H9 (cell line): ENCODE results near the gene PCYT2. TPM values are rescaled to one million over a fixed set of nuclear protein-coding genes. Genes with fewer than 3 reads are reported as not detected.

Experiments used
- DNase-seq: peaks from one replicate; pipeline ENCODE4 v3.0.0-alpha.2; 2017
- H2AFZ ChIP-seq: one replicate; pipeline ENCODE4 v1.6.1; 2013; ENCODE audit warnings: mild to moderate bottlenecking, low read length, control low read depth, moderate library complexity
- H2AK5ac ChIP-seq: 2 replicates; pipeline ENCODE4 v1.6.1; 2013; ENCODE audit warnings: low read length, control low read depth, mixed read lengths; ENCODE audit not compliant: insufficient read length
- H2BK120ac ChIP-seq: one replicate; pipeline ENCODE4 v1.6.1; 2013; ENCODE audit warnings: low read depth, mild to moderate bottlenecking, low read length, control low read depth, inconsistent platforms; ENCODE audit not compliant: poor library complexity, severe bottlenecking
- H2BK12ac ChIP-seq: 2 replicates; pipeline ENCODE4 v1.6.1; 2013; ENCODE audit warnings: low read length, control low read depth, mixed read lengths, low read depth; ENCODE audit not compliant: insufficient read length
- H2BK15ac ChIP-seq: 2 replicates; pipeline ENCODE4 v1.6.1; 2013; ENCODE audit warnings: low read depth, low read length, control low read depth
- H2BK20ac ChIP-seq: one replicate; pipeline ENCODE4 v1.6.1; 2013; ENCODE audit warnings: low read depth, mild to moderate bottlenecking, low read length, control low read depth, inconsistent platforms; ENCODE audit not compliant: poor library complexity, severe bottlenecking
- H2BK5ac ChIP-seq: 2 replicates; pipeline ENCODE4 v1.6.1; 2013; ENCODE audit warnings: low read length, control low read depth, mixed read lengths; ENCODE audit not compliant: insufficient read length
- H3K14ac ChIP-seq: 2 replicates; pipeline ENCODE4 v1.6.1; 2013; ENCODE audit warnings: low read length, control low read depth; ENCODE audit not compliant: insufficient read depth
- H3K18ac ChIP-seq: 2 replicates; pipeline ENCODE4 v1.6.1; 2013; ENCODE audit warnings: low read depth, mild to moderate bottlenecking, mixed read lengths, low read length, control low read depth; ENCODE audit not compliant: insufficient read length
- H3K23ac ChIP-seq: 2 replicates; pipeline ENCODE4 v1.6.1; 2013; ENCODE audit warnings: low read length, control low read depth, mixed read lengths, low read depth; ENCODE audit not compliant: insufficient read length
- H3K23me2 ChIP-seq: 2 replicates; pipeline ENCODE4 v1.6.1; 2013; ENCODE audit warnings: low read depth, mild to moderate bottlenecking, mixed read lengths, low read length, control low read depth; ENCODE audit not compliant: insufficient read length, poor library complexity, severe bottlenecking
- H3K27ac ChIP-seq: 2 replicates; pipeline ENCODE4 v1.5.1; 2013; ENCODE audit warnings: low read length, control low read depth, mixed read lengths, low read depth; ENCODE audit not compliant: insufficient read length
- H3K27me3 ChIP-seq: 2 replicates; pipeline ENCODE4 v1.6.1; 2013; ENCODE audit warnings: low read length, control low read depth, inconsistent platforms; ENCODE audit not compliant: insufficient read depth
- H3K4ac ChIP-seq: 2 replicates; pipeline ENCODE4 v1.6.1; 2013; ENCODE audit warnings: low read depth, mild to moderate bottlenecking, control low read depth, inconsistent platforms, low read length, moderate library complexity
- H3K4me1 ChIP-seq: 2 replicates; pipeline ENCODE4 v1.6.1; 2013; ENCODE audit warnings: low read length, control low read depth, inconsistent platforms; ENCODE audit not compliant: insufficient read depth
- H3K4me2 ChIP-seq: 2 replicates; pipeline ENCODE4 v1.6.1; 2013; ENCODE audit warnings: low read length, control low read depth, mixed read lengths; ENCODE audit not compliant: insufficient read length, insufficient read depth
- H3K56ac ChIP-seq: 2 replicates; pipeline ENCODE4 v1.6.1; 2013; ENCODE audit warnings: low read depth, mild to moderate bottlenecking, mixed read lengths, low read length, control low read depth; ENCODE audit not compliant: insufficient read length
- H3K79me1 ChIP-seq: 2 replicates; pipeline ENCODE4 v1.6.1; 2013; ENCODE audit warnings: low read depth, mild to moderate bottlenecking, moderate library complexity, low read length, control low read depth, inconsistent platforms; ENCODE audit not compliant: insufficient read depth, poor library complexity, severe bottlenecking
- H3K79me2 ChIP-seq: 2 replicates; pipeline ENCODE4 v1.6.1; 2013; ENCODE audit warnings: low read length, control low read depth, inconsistent platforms; ENCODE audit not compliant: insufficient read depth
- H3K9ac ChIP-seq: 2 replicates; pipeline ENCODE4 v1.6.1; 2013; ENCODE audit warnings: low read length, control low read depth, mixed read lengths; ENCODE audit not compliant: insufficient read length; ENCODE audit errors: extremely low read depth
- H3K9me3 ChIP-seq: one replicate; pipeline ENCODE4 v1.6.1; 2013; ENCODE audit warnings: low read depth, low read length, inconsistent platforms; ENCODE audit not compliant: control insufficient read depth
- H3T11ph ChIP-seq: one replicate; pipeline ENCODE4 v1.6.1; 2013; ENCODE audit warnings: mild to moderate bottlenecking, low read length, control low read depth, inconsistent platforms
- H4K20me1 ChIP-seq: one replicate; pipeline ENCODE4 v1.6.1; 2013; ENCODE audit not compliant: control insufficient read depth, insufficient read length, insufficient read depth
- H4K5ac ChIP-seq: 2 replicates; pipeline ENCODE4 v1.6.1; 2013; ENCODE audit warnings: low read depth, mild to moderate bottlenecking, mixed read lengths, low read length, control low read depth; ENCODE audit not compliant: insufficient read length
- H4K8ac ChIP-seq: replicated peaks from 2 replicates; pipeline ENCODE4 v1.6.1; 2013; ENCODE audit warnings: low read length, control low read depth, mixed read lengths, low read depth; ENCODE audit not compliant: insufficient read length
- H4K91ac ChIP-seq: 2 replicates; pipeline ENCODE4 v1.6.1; 2013; ENCODE audit warnings: low read depth, mild to moderate bottlenecking, moderate library complexity, mixed read lengths, low read length, control low read depth; ENCODE audit not compliant: insufficient read length
- H3K27ac Mint-ChIP-seq, 3 experiments: 2 replicates in 2 of 3; 3 replicates in 1 of 3; pipeline ENCODE4 v1.8.0; 2020 to 2021; ENCODE audit warnings: mixed read lengths in 3 of 3, mild to moderate bottlenecking in 1 of 3, moderate library complexity in 1 of 3
- H3K27me3 Mint-ChIP-seq: 2 replicates; pipeline ENCODE4 v1.8.0; 2021; ENCODE audit warnings: low read depth, mild to moderate bottlenecking, moderate library complexity, mixed read lengths
- H3K36me3 Mint-ChIP-seq, 3 experiments: 2 replicates in 2 of 3; 3 replicates in 1 of 3; pipeline ENCODE4 v1.8.0; 2020 to 2021; ENCODE audit warnings: low read depth in 3 of 3, mixed read lengths in 3 of 3; ENCODE audit not compliant: insufficient read depth in 1 of 3
- H3K4me1 Mint-ChIP-seq, 2 experiments: 2 replicates each; pipeline ENCODE4 v1.8.0; 2020; ENCODE audit warnings: mixed read lengths in 2 of 2
- H3K4me3 Mint-ChIP-seq, 2 experiments: 2 replicates in 1 of 2; 3 replicates in 1 of 2; pipeline ENCODE4 v1.8.0; 2020 to 2021; ENCODE audit warnings: mild to moderate bottlenecking in 2 of 2, mixed read lengths in 2 of 2, moderate library complexity in 1 of 2
- H3K9me3 Mint-ChIP-seq, 2 experiments: 2 replicates in 1 of 2; 3 replicates in 1 of 2; pipeline ENCODE4 v1.8.0; 2020; ENCODE audit warnings: mild to moderate bottlenecking in 2 of 2, mixed read lengths in 2 of 2, moderate library complexity in 1 of 2
- CTCF ChIP-seq: fragments of 200-600 bp; sonication (generic); conservative IDR thresholded peaks from 3 replicates; pipeline ENCODE4 v1.8.0; 2021; ENCODE audit warnings: antibody characterized with exemption, mild to moderate bottlenecking
- WGBS: extraction: QIAGEN DNeasy Blood & Tissue Kit; methylation state at CpG from one replicate; pipeline ENCODE4 v1.1.7; 2013; ENCODE audit warnings: missing lambda C conversion rate, low lambda C conversion rate, mixed read lengths; ENCODE audit not compliant: insufficient read length; ENCODE audit errors: extremely low coverage; 5-methylcytosine and 5-hydroxymethylcytosine counted together
- total RNA-seq: library from RNA; stranded (reverse); gene quantifications from 2 replicates; pipeline ENCODE4 v1.2.1, GENCODE V29; 2021

Gene PCYT2
- total RNA-seq, 1 experiment from 2014 or later = 24.5 TPM

- Histone ChIP-seq H3K9ac (no peak overlapping the region), H4K8ac (no peak overlapping the region), H2AK5ac (no peak overlapping the region), H3K4ac (no peak overlapping the region), H3K27ac (no peak overlapping the region), H2AFZ (no peak overlapping the region), H3K9me3 (no peaks in the 10 kb centered on the region), H2BK15ac (no peak overlapping the region), H3K23me2 (peaks cover 11% of the 10 kb centered on the region), H2BK12ac (no peak overlapping the region), H3K14ac (no peak overlapping the region; the same call in 1 of the 2 replicates), H2BK5ac (no peak overlapping the region), H4K5ac (no peak overlapping the region), H4K91ac (no peak overlapping the region), H3K79me1 (no peaks in the 10 kb centered on the region), H3K4me2 (no peak overlapping the region), H3K4me1 (no peaks in the 10 kb centered on the region), H3K56ac (no peak overlapping the region), H2BK120ac (no peak overlapping the region), H3K27me3 (no peaks in the 10 kb centered on the region; the same call in 1 of the 2 replicates), H3K79me2 (no peaks in the 10 kb centered on the region), H2BK20ac (no peak overlapping the region), H3K18ac (no peak overlapping the region), H3K23ac (no peak overlapping the region), H4K20me1 (no peaks in the 10 kb centered on the region), H3T11ph (no peak overlapping the region)
- Mint-ChIP-seq H3K36me3 (peaks cover 16 to 48% (median 39%) of the 10 kb centered on the region in 3 experiments; a peak in 6 of 7 replicates), H3K4me1 (peaks cover 0 to 3% of the 10 kb centered on the region in 2 experiments; a peak in 2 of 4 replicates), H3K9me3 (no peaks in the 10 kb centered on the region), H3K27ac (no peak overlapping the region), H3K4me3 (no peak overlapping the region), H3K27me3 (peaks cover 11% of the 10 kb centered on the region)
- DNase-seq = peak; percentile 29
- TF ChIP-seq CTCF = no peak
- no CpG with 5 or more reads among the region's 9 CpGs for WGBS
Observed at GRCh38 chr17:81898885-81899284, 12.3 kb downstream of the PCYT2 start.
